HG03066 (cell line): ENCODE measurements around the gene SPRR2A.
"Not testable (repeated sequence)": the region's sequence is repeated elsewhere in the genome, so short reads cannot be mapped to it uniquely, and the experiment has no call there.

ENCODE experiments used
- ATAC-seq: cut with Tn5 transposase; IDR thresholded peaks from one replicate; pipeline ENCODE4 v1.9.1; 2021; ENCODE audit warnings: low read depth; ENCODE audit not compliant: unreplicated experiment

Gene SPRR2A

GRCh38 chr1:153028766-153029165 is 28.5 kb downstream of the SPRR2A start:
- no peak for ATAC-seq

- no peak for ATAC-seq
These were observed 31.5 kb downstream of the SPRR2A start for GRCh38 chr1:153025797-153026196.

DNA sequence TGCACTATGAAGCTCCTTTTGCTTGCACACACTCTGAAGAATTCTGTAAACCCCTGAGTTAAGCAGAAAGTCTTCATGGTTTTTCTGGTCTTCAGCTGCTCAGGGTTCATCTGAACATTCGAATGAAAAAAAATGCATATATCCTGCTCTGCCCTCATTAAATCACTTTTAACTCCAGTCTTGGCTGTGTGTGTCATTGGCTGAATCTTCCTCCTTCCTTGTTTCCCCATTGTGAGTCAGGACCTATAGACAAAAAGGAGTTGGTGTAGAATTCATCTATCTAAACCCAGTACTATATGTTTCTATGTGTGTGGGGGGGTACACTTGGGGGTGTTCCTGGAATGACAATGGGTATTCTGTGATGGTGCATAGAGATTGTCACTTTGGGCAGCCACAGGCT is 32.9 kb downstream of the SPRR2A start:
- no peak for ATAC-seq

- no peak for ATAC-seq
These were observed 34.2 kb downstream of the SPRR2A start for GRCh38 chr1:153023109-153023508.

GRCh38 chr1:153022340-153022739 is 35.0 kb downstream of the SPRR2A start:
- not testable (repeated sequence) for ATAC-seq

- not testable (repeated sequence) for ATAC-seq
These were observed 35.5 kb downstream of the SPRR2A start for GRCh38 chr1:153021829-153022228.

- ATAC-seq, result not testable (repeated sequence)
These were observed 46.0 kb downstream of the SPRR2A start for GRCh38 chr1:153011235-153011758.
